Measurements from ENCODE around the gene MFN1.
"Not testable (repeated sequence)": the region's sequence is repeated elsewhere in the genome, so short reads cannot be mapped to it uniquely, and the experiment has no call there.

MFN1 gene

DNA sequence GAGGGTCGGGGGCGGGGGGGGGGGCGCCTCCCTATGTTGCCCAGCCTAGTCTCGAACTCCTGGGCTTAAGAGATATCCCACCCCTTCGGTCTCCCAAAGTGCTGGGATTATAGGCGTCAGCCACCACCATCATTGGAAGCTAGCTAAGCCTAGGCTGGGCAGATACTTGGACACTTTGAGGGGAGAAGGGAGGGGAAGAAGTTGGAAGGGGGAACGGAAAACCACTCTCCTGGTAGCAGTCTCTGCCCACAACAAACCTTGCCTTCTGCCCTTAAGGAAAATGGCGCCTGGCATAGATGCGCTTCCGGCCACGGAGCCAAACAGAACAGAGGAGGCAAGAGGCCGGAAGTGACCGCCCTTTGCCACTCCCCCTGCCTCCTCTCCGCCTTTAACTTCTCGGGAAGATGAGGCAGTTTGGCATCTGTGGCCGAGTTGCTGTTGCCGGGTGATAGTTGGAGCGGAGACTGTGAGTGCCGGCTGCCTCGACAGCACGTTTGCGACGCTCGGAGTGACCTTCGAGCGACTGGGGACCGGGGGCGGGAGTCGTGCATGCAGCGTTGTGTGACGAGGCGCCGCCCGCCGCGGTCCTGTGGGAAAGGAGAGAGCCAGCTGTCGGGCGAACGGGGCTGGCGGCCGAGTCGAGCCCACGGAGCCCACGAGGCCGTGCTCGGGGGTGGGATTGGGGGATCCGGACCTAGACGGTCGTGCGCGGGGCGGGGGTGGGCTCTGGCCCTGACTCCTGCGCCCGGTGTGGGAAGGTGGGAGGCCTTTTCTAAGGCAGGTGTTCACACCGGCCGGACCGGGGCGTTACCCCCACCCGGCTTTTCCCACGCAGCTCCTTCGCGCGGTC lies at the start of gene MFN1:
MFN1 (plus strand) TSS at position 365 of the 850 bp plus-strand sequence. CDS start 1,143 bp downstream, outside the sequence.
- DNase-seq, result peak; percentile 50

DNA sequence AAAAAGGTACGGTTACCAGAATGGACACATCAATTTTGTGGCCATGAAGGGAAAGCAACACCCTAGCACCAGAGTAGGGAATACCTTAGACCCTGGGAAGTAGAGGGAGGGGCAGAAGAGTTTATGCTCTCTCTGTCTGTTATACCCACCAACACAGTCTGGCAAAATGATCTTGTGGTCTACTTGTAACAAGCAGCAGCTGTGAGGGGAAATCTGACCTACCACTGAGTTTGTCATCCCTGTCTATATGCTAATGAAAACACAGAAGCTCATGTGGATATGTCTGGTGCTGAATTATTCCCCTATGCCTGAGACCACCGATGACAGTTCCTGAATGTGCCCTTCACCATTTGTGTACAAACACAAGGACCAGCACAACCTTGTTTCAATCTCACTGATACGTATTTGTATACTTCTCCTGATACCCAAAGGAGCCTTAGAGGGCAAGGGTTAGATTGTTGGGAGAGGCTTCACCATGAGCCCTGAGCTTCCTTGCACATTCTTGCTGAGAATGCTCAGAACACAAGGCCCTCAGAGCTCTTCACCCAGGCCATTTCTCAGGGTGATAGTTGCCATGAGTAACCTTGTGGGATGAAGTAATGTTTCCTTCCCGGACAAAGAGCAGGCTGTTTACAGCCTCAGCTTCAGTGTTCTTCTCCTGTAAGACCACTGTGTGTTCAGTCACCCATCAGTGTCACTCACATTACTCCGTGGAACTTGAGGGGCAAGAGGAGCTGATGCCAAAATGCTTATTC lies 49.4 kb upstream of the MFN1 start:
- DNase-seq, result no peak

DNA sequence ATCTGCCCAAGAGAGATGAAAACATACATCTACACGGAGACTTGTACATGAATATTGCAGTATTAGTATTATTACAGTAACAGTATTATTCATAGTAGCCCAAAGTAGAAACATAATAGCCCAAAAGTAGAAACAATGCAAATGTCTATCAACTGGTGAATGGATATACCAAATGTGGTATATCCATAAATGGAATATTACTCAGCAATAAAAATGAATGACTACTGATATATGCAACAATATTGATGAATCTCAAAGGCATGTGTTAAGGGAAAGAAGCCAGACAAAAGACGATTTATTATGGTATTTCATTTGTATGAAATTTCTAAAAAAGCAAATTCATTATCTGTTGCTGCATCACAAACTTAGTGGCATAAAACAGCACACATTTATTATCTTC lies 48.2 kb upstream of the MFN1 start:
- no peak for DNase-seq

DNA sequence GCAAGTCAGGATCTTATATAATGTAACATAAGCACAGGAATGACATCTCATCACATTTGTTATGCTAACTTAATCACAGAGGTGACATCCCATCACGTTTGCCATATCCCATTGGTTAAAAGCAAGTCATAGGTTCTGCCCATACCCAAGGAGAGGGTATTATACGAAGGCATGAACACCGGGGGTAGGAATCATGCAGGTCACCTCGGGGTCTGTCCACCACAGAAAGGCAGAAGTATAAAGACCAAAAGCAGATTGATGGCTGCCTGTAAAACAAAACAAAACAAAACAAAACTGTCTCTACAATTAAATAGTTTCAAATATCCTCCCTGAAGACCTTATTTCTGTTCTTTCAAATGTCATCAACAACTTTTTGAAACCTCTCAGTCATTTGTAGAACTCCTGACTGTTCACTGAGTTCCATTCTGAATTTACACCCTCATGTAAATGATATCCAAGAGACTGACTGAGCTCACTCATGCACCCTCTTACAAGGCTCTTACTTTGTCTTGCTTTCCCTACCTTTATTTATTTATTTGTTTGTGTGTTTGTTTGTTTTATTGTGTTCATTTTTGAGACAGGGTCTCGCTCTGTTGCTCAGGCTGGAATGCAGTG lies 47.4 kb upstream of the MFN1 start:
- DNase-seq, result no peak

DNA sequence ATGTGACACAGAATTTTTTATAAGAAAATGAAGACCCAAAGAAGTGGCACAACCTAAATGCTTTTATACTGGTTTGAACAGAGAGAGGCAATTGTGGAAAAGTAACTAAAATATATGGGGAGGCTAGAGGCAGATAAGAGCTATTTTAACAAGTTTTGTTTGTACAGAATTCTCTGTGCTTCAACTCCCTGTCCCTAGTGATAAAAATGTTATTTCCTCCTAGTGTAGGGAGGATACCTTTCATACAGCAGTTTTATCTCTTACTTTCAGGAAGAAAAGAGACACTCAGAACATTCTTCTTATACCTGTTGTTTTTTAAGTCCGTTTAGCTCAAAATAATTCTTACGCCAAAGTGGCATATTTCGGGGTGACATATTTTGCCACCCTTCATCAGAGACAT lies 45.9 kb upstream of the MFN1 start:
- DNase-seq, result no peak

DNA sequence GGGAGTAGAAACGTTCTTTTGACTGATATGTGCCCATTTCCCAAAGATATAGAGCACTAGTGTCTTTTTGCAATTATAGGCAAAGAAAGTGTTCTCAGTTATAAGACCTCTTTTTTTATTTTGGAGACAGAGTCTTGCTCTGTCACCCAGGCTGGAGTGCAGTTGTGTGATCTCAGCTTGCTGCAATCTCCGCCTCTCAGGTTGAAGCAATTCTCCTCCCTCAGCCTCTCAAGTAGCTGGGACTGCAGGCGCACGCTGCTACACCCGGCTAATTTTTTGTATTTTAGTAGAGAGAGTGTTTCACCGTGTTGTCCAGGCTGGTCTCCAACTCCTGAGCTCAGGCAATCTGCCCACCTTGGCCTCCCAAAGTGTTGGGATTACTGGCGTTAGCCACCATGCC lies 45.4 kb upstream of the MFN1 start:
- no peak for DNase-seq

DNA sequence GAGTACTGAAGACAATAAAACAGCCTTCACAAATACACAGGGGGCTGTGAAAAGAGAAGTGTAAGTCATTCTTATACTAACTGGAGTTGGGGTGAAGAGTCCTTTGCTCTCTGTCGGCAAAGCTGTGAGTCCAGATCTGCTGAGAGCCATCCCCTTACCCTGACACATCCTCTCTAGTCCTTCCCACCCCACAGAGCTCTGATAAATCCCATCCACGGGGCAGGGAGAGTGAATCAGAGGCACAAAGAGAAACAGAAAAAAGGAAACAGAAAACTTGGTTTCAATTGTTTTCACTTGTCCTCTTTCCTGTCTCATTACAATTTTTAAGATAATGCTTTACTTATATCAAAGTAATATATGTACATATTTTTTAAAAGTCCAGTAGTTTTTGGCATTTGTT lies 42.9 kb upstream of the MFN1 start:
- DNase-seq, result no peak

DNA sequence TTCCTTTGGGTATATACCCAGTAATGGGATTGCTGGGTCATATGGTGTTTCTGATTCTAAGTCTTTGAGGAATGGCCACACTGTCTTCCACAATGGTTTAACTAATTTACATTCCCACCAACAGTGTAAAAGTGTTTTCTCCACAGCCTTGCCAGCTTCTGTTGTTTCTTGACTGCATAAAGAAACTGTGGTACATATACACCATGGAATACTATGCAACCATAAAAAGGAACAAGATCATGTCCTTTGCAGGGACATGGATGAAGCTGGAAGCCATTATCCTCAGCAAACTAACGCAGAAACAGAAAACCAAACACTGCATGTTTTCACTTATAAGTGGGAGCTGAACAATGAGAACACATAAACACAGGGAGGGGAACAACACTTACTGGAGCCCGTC lies 40.1 kb upstream of the MFN1 start:
- not testable (repeated sequence) for DNase-seq

DNA sequence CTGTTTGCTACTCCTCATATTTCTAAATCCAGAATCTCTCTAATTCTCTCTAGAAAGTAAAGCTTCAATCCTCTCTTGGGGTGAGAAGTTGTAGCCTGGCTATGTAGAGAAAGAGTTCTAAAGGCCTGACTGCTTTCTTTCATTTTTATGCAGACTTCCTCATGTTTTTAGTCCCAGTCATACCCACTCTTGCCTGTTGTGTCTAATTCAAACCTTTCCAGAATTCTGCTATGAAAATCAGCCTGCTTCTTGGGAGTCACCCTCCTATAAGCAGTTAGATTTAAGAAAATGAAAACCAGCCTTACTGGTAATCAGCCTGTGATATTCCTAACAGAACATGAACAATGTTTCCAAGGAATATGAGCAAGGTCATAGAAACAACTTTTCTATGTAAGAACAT lies 39.5 kb upstream of the MFN1 start:
- DNase-seq, result no peak

DNA sequence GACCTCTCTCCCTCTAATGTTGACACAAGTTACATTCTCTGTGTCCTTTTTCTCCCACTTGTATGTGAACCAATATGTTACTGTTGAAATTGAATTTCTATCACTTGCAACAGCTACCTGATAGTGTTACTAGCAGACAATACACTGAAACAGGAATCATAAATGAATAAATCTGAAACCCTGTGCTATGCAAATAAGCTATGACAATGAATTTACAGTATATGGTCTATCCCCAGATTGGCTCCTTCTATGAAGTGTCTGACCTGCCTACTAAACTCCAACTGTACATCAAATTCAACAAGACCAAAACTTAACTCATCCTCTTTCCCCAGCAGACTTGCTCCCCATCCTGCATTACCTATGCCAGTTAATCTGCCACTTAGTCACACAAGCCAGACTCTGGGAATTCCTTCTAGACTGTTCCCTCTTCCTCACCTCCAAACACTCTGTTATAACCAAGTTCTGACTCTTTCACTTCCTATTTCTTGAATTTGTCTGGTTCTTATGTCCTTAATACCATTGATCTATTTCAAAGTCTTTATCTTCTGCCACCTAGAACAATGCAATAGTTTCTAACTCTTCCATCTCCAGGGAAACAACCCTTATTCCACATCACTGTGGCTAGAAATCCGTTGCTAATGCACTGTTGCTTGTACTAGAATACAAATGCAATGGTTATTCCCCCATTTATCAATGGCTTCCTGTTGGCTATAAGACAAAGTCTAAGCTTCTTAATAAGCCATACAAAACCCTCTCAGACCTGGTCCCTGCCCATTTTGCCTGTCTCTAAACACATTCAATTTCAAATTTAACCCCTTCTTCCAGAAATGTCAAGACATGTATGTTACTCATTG lies 38.1 kb upstream of the MFN1 start:
- DNase-seq, result no peak

DNA sequence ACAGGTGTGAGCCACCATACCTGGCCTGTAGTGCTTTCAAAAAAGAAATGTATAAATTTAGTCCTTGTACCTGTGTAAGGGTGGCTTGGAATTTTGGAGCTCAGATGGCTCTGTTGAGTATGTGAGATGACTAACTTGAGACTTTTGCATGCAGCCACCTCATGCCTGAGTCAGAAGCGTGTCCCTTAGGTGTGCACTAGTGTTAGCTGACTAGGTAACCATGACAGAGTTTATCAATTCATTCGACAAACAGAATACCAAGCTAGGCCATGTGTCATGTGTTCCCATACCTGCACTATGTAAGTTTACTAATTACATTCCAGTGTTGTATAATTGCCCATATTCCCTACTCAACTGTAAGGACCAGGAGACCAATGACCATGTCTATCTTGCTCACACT lies 28.6 kb upstream of the MFN1 start:
- no peak for DNase-seq

DNA sequence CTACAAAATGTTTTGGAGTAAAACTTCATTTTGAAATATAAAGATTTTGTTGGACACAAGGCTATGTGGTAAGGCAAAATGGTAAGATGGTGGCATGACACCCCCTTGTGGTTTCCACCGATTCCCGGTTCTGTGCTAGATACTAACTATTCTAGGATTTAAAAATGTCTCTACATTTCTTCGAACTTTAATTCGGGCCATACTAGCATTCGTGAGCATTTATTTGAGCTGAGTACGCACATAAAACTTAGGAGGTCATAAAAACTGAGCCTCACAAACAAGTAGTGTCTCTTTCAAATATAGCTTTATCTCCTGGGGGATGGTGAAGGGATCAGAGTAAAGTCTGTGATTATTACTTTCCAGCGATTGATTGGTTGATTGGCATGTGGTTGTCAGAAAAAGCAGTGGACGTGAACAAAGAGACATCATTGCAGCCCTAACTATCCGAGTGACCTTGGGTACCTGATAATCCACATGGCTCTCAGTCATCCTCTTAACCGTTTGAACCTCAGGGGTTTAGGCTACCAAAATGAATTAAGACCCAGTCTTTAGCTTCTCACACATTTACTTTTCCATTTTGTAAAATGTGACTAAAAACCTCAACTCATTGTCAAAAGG lies 25.7 kb upstream of the MFN1 start:
- DNase-seq, result peak; percentile 53

DNA sequence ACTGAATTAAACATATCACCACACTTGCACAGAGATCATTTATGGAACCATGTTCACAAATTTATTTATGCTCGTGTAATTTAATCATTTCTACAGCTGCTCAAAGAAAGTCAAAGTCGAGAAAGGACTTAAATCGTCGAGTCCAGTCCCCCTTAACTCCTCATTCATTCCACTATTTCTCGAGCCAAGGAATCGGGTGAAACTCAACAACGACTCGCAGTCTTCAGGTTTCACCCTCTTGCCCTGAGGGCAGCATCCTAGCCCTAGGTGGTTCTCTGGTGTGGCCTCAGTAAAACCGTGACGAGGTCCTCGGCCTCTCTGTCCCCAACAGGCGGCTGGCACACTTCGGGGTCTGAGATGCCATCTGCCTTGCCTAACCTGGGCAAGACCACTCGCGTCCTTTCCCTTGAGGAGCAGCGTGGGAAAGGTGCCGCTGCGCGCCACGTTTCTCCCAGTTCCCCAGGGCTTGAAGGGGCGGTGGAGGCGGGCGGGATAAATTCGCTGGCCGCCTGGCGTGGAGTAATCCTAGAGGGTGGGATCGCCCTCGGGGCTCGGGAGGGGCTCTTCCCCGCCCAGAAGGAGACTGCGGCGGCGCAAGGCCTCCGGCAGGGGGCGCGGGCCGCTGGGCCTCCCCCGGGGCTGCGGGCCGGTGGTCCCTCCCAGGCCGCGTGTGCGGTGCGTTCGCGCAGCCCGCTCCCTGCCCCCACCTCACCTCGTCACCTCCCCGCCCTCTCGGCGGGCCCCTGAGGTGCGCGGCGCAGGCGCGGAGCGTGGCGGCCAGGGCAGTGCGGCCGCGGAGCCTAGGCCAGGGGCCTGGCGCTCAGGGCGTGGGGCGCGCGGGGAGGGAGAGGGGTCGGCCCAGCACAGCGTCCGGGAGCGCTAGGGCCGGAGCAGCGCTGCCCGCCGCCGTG lies 25.0 kb upstream of the MFN1 start, which contains the start of gene ZNF639:
ZNF639 (plus strand) TSS at position 746 of the 911 bp plus-strand sequence. CDS start 5,263 bp downstream, outside the sequence.
- peak; percentile 51 for DNase-seq

DNA sequence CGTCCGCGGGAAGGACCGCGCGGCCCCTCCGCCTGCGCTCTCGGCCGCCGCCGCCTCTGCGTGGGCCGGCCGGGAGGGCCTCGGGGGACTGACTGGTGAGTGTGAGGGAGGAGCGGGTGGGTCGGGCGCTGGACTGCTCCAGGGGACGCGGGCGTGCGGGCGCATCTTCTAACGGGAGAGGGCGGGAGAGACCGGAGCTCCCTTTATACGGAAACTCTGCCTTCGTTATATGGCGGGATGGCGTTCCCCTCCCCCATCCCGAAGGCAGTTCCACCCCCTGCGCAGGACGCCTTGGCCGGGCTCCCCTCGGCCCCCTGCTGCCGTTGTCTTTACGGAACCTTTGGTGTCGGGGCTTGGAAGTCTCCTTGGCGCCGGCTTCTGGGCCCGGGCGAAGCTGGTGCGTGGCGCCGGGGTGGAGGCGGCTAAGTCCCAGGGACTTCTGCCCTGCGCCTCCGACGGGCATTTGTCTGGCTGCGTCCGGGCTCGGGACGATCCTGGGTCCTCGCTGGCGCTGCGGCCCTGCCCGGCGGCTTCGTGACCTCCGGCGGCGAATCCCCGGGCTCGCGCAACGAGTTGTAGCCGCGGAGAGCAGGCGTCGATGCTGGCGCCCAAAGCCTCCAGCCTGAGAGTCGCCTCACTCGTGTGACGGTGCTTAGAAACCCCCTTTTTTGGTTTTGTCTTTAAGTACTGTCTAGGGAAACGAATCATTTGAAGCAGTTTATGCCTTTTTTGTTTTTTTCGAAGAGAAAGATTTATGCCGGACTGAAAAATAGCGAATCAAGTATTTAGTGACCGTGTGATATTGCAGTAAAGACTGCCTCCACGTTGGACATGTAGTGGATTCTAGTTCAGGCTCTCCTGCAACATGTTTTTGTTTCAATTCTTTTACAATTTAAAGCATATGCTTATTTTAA lies 24.1 kb upstream of the MFN1 start:
- no peak for DNase-seq

DNA sequence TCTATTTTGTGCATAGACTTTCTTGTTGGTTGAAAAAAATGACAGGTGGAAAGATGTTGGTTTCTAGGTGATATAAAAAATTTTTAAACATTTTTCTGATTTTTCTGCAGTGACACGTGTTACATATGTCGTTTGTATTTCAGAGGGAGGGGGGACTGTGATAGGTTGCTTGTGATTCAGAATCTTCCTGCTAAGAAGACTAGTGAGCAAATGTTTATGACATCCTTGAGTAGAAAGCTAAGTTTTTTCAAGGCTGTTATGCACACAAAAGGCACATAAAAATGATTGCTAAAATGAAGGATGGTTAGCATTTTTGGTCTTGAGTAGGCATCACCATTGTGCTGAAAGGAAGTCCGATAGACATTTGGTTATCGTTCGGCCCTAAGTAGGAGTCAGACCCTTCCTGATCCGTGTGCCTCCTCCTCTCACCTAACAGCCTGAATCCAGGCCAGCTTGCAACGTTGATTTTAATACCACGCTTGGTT lies 23.2 kb upstream of the MFN1 start:
- no peak for DNase-seq

DNA sequence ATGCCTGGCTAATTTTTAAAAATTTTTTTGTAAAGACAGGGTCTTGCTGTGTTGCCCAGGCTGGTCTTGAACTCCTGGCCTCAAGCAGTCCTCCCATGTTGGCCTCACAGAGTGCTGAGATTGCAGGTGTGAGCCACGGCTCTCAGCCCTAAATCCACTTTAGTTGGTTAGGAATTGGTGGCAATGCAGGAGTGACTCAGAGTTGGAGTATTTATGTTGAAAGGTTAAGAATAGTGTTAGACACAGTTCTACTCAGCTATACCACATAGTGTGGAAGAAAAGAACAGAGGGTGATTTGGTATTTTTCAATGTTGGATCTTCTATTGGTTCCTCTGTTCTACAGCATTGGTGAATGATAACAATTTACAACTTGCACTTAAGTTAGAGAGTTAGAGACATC lies 17.1 kb upstream of the MFN1 start:
- no peak for DNase-seq

DNA sequence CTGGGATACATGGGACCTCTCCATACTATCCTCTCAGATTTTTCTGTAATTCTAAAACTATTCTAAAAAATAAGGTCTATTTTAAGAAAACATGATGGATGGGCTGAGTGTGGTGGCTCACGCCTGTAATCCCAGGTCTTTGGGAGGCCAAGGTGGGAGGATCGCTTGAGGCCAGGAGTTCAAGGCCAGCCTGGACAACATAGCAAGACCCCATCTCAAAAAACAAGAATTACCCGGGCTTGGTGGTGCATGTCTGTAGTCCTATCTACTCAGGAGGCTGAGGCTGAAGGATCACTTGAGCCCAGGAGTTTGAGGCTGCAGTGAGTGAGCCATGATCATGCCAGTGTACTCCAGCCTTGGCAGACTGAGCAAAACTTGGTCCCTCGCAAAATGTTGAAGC lies 15.3 kb upstream of the MFN1 start:
- no peak for DNase-seq

DNA sequence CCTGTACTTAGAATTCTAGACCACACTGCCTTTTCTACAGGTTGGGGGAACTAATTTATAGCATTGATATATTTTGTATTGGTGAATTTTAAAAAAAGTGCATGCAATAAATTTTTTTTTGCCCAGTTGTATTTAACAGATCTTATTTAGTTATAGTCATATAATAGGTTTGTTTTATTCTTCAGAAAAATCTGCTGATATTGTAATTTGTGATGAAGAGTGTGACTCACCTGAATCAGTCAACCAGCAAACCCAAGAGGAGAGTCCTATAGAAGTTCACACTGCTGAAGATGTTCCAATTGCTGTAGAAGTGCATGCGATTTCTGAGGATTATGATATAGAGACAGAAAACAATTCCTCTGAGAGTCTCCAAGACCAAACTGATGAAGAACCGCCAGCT lies 14.4 kb upstream of the MFN1 start:
- no peak for DNase-seq

DNA sequence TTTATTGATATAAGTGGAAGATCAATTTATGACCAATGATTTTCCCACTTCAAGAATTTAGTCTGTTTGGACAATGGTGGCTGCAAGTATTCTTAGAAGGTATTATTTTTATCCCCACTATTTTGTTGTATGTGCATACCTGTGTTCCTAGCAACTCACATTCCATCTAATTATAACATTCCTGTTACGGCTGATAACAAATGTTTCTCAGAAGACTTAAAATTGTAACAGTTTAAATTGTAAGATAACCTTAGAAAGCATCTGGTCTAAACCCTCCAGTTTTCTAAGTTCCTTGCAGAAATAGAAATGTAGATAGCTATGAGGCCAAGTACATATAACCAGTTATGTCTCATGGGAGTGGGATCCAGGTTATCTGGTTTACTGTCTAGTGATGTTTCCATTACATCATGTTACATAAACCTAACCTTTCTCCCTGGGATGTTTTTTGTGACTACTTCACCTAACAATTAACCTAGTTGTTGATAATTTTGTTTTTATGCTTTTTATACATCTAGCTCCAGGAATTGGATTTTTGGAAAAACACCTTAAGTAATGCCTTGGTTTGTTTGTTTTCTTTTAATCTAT lies 11.1 kb upstream of the MFN1 start:
- no peak for DNase-seq

All from NCI-H748 treated with DMSO at 0.1 percent for 48 hours (cell line).